SK-N-MC (cell line): ENCODE measurements around the gene GBA3.

Source experiments
- EZH2 ChIP-seq: fragments of 200-600 bp; sonication (generic); IDR thresholded peaks from one replicate; pipeline ENCODE4 v1.6.1; 2017; ENCODE audit warnings: antibody characterized with exemption
- FOXP2 ChIP-seq: optimal IDR thresholded peaks from 2 replicates; pipeline ENCODE3; 2011; ENCODE audit warnings: mild to moderate bottlenecking, moderate library complexity; ENCODE audit not compliant: insufficient read depth; ENCODE audit errors: extremely low read length, control extremely low read depth
- POLR2AphosphoS5 ChIP-seq: IDR thresholded peaks from 2 replicates; pipeline ENCODE4 v1.6.1; 2012; ENCODE audit warnings: mild to moderate bottlenecking, low read depth, low read length, borderline replicate concordance

GRCh38 chr4:22743290-22743689 is 50.6 kb downstream of the GBA3 start:
- TF ChIP-seq FOXP2 = no peak
- TF ChIP-seq POLR2AphosphoS5 = no peak
- TF ChIP-seq EZH2 = no peak
